Calu3 (cell line): ENCODE measurements around the gene UVRAG. TPM values are rescaled to one million over a fixed set of nuclear protein-coding genes. Genes with fewer than 3 reads are reported as not detected.

ENCODE experiments used
- BruUV-seq: library from RNA; stranded (reverse); fragments of 400-500 nt; replicated peaks from 2 replicates; lab custom pipeline; 2021; lab: Mats Ljungman, UMichigan
- CTCF ChIA-PET: fragments of 300-600 bp; sonication (Branson Sonifier 250); formaldehyde crosslinking; loops from one replicate; lab custom pipeline; 2022; ENCODE audit warnings: antibody characterized with exemption; lab: Charles Lee
- DNase-seq: peaks from one replicate; pipeline ENCODE4 v3.0.0; 2022
- H3K27ac Mint-ChIP-seq: one replicate; pipeline ENCODE4 v1.8.0; 2022; ENCODE audit warnings: mixed read lengths; ENCODE audit not compliant: unreplicated experiment
- H3K27me3 Mint-ChIP-seq: one replicate; pipeline ENCODE4 v1.8.0; 2022; ENCODE audit warnings: mixed read lengths; ENCODE audit not compliant: unreplicated experiment
- H3K36me3 Mint-ChIP-seq: one replicate; pipeline ENCODE4 v1.8.0; 2022; ENCODE audit warnings: mild to moderate bottlenecking, moderate library complexity, mixed read lengths; ENCODE audit not compliant: insufficient read depth, unreplicated experiment
- H3K4me1 Mint-ChIP-seq: one replicate; pipeline ENCODE4 v1.8.0; 2022; ENCODE audit warnings: mild to moderate bottlenecking, low read depth, mixed read lengths; ENCODE audit not compliant: unreplicated experiment
- H3K4me3 Mint-ChIP-seq: one replicate; pipeline ENCODE4 v1.8.0; 2022; ENCODE audit warnings: mild to moderate bottlenecking, low read depth, moderate library complexity, mixed read lengths; ENCODE audit not compliant: unreplicated experiment
- H3K9me3 Mint-ChIP-seq: one replicate; pipeline ENCODE4 v1.8.0; 2022; ENCODE audit warnings: low read depth, mixed read lengths; ENCODE audit not compliant: unreplicated experiment
- intact Hi-C: fragments of 100-400 bp; cut with micrococcal nuclease; formaldehyde crosslinking; loops from one replicate; pipeline ENCODE4 v1.10.0; 2022; ENCODE audit not compliant: unreplicated experiment
- total RNA-seq: library from RNA; stranded (reverse); gene quantifications from 2 replicates; pipeline ENCODE4 v1.2.3, GENCODE V29; 2022
- TF ChIP-seq, protein P1 (sequence below): fragments of 200-600 bp; IDR thresholded peaks from one replicate; pipeline ENCODE4 v1.8.0; 2022; ENCODE audit warnings: antibody characterized with exemption; ENCODE audit not compliant: unreplicated experiment

The UVRAG gene
- total RNA-seq, 1 experiment from 2014 or later: 18.5 TPM

DNA sequence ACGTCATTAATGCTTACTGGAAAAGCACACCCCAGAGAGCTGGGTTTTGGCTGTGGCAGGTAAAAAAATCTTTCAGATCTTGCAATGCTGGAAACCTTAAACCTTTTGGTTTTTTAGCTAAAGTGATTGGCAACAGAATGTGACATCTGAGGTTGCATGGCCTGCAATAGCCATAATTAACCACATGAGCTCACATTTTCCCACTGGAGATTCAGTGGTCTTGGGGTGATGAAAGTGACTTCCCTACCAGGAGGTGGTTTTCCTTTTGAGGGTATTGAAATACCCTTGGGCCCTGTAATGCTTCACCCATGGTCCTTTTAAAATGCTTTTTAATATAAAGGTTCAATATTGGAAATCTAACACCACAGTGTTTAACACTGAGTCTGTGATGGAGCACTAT lies 198.5 kb downstream of the UVRAG start:
- TF ChIP-seq, protein P1, sequence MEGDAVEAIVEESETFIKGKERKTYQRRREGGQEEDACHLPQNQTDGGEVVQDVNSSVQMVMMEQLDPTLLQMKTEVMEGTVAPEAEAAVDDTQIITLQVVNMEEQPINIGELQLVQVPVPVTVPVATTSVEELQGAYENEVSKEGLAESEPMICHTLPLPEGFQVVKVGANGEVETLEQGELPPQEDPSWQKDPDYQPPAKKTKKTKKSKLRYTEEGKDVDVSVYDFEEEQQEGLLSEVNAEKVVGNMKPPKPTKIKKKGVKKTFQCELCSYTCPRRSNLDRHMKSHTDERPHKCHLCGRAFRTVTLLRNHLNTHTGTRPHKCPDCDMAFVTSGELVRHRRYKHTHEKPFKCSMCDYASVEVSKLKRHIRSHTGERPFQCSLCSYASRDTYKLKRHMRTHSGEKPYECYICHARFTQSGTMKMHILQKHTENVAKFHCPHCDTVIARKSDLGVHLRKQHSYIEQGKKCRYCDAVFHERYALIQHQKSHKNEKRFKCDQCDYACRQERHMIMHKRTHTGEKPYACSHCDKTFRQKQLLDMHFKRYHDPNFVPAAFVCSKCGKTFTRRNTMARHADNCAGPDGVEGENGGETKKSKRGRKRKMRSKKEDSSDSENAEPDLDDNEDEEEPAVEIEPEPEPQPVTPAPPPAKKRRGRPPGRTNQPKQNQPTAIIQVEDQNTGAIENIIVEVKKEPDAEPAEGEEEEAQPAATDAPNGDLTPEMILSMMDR: no peak
- Mint-ChIP-seq H3K9me3 (no peaks in the 10 kb centered on the region), H3K4me1 (peaks cover 13% of the 10 kb centered on the region), H3K36me3 (no peaks in the 10 kb centered on the region), H3K4me3 (no peak overlapping the region), H3K27ac (no peak overlapping the region), H3K27me3 (no peaks in the 10 kb centered on the region)
- intact Hi-C loops: no loop called here
- no TSS peak for BruUV-seq
- no peak for DNase-seq
- CTCF ChIA-PET: no interaction called here

DNA sequence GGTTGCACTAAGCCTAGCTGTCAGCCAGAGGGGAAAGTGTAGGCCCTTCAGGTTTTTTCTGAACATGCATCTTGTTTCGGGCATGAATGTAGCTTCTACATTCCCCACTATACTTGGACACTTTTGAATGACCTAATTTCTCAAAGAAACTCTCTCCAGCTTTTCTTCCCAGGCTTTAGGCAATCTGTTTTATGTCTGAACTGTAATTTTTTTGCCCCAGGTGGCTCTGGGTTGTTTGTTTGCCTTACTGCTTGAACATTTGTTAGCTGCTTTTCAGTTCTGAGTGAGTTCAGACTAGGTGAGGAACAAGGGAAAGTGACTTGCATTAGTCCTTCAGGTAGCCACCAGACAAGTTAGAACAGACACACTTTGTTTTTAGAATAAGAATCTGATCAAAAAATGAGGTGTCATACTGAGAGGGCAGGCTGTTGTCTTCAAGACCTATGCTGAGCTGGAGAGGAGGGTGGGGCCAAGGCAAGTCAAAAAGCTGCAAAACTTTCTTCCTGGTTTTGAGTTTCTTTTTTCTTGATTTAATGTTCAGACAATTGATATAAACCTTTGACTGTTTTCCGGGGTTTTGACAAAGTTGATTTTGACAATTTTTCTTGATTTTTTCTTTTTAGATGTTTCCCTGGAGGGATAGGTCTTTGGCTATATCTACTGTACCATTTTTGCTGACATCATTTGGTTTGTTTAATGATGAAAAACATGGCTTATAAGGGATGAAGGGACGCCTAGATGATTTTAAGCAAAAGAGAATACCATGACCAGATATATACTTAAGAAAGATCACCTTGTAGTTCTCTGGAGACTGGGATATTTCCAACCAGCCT lies 208.4 kb downstream of the UVRAG start:
- CTCF ChIA-PET: interaction anchor here (0.6 kb wide), 1 partner anchor 233 kb away, joined by 4 read pairs; no protein-coding TSS in a partner anchor
- H3K36me3 Mint-ChIP-seq: no peaks in the 10 kb centered on the region
- no peaks in the 10 kb centered on the region for H3K27me3 Mint-ChIP-seq
- TF ChIP-seq, protein P1: no peak
- no TSS peak for BruUV-seq
- H3K9me3 Mint-ChIP-seq: no peaks in the 10 kb centered on the region
- no peak for DNase-seq
- intact Hi-C loops: no loop called here
- H3K27ac Mint-ChIP-seq: no peak overlapping the region
- no peak overlapping the region for H3K4me3 Mint-ChIP-seq
- peaks cover 16% of the 10 kb centered on the region for H3K4me1 Mint-ChIP-seq

DNA sequence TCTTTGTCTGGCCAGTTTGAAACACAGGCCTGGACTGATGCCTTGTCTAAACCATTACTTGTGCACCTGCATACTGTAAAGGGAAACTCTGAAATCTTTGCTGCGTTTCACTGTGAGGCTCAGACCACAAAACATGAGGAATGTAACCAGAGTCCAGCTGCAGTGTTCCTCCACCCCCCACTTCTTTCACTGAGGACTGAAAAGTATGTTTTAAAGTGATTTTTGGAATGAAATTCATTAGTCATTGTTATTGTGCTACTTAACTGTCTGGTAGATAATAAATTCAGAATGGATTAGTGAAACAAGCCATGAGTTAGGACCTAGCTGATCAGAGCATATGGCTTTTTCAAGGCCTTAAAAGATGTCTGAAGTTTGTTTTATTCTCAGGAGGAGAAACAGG lies 210.1 kb downstream of the UVRAG start:
- intact Hi-C loops: no loop called here
- Mint-ChIP-seq H3K9me3 (no peaks in the 10 kb centered on the region), H3K4me1 (peaks cover 31% of the 10 kb centered on the region), H3K27me3 (no peaks in the 10 kb centered on the region), H3K4me3 (no peak overlapping the region), H3K36me3 (no peaks in the 10 kb centered on the region), H3K27ac (no peak overlapping the region)
- CTCF ChIA-PET: interaction anchor here (1.0 kb wide), 1 partner anchor 77 kb away, joined by 3 read pairs; no protein-coding TSS in a partner anchor
- BruUV-seq: no TSS peak
- DNase-seq: no peak
- TF ChIP-seq, protein P1: no peak

DNA sequence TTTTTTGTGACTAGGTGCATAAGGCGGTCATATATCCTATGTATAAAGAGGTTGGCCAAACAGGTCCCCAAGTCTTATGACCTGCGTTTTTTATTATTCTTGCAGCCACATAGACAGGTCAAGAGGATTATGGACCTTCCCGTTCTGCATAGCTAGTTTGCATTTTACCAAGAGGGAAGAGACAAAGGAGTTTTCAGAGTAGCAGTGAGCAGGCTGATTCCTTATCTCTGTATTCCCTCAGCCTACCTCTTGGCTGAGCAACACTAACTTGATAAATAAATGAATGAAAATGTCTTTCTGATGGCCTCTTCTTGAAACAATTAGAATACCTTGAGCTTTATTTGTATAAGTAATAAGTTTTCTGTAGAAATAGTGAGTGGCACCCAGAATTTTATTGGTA lies 210.8 kb downstream of the UVRAG start:
- CTCF ChIA-PET: no interaction called here
- no peaks in the 10 kb centered on the region for H3K27me3 Mint-ChIP-seq
- no peak overlapping the region for H3K4me3 Mint-ChIP-seq
- BruUV-seq: no TSS peak
- H3K9me3 Mint-ChIP-seq: no peaks in the 10 kb centered on the region
- peaks cover under 1% of the 10 kb centered on the region for H3K36me3 Mint-ChIP-seq
- no peak for DNase-seq
- intact Hi-C loops: no loop called here
- TF ChIP-seq, protein P1: no peak
- H3K4me1 Mint-ChIP-seq: peaks cover 38% of the 10 kb centered on the region
- no peak overlapping the region for H3K27ac Mint-ChIP-seq
